Psoas muscle (tissue), 8 donors: ENCODE measurements around the gene HSF2BP. TPM values are rescaled to one million over a fixed set of nuclear protein-coding genes. Genes with fewer than 3 reads are reported as not detected.
A peak's percentile ranks its signal among the peaks of the same experiment; 100 is the strongest.

ENCODE experiments used
- ATAC-seq, 4 donors: fragments of 200-7000 bp; cut with Tn5 transposase; one replicate each; pipeline ENCODE4 v1.9.1; 2020; ENCODE audit warnings: moderate library complexity in 3 of 4, mild to moderate bottlenecking in 2 of 4
- DNase-seq, 2 donors: peaks; one replicate each; pipeline ENCODE4 v3.0.0-alpha.2; 2020
- H3K27ac ChIP-seq: fragments of 200-600 bp; one replicate; pipeline ENCODE4 v1.8.0; 2022
- H3K27me3 ChIP-seq, 3 donors: fragments of 200-600 bp in 1 of 3; one replicate each; pipeline versions ENCODE4 v1.6.1 to v1.8.0; 2013 to 2022; ENCODE audit warnings: low read length in 2 of 3, mild to moderate bottlenecking in 2 of 3, moderate library complexity in 1 of 3; ENCODE audit not compliant: insufficient read depth in 3 of 3
- H3K36me3 ChIP-seq, 2 donors: fragments of 200-600 bp in 1 of 2; one replicate each; pipeline versions ENCODE4 v1.6.1 to v1.8.0; 2013 to 2022; ENCODE audit warnings: low read depth in 1 of 2, mild to moderate bottlenecking in 1 of 2, moderate library complexity in 1 of 2; ENCODE audit not compliant: insufficient read depth in 1 of 2
- H3K4me1 ChIP-seq: fragments of 200-600 bp; one replicate; pipeline ENCODE4 v1.8.0; 2022
- H3K4me3 ChIP-seq: fragments of 200-600 bp; one replicate; pipeline ENCODE4 v1.8.0; 2022; ENCODE audit warnings: mild to moderate bottlenecking
- H3K9me3 ChIP-seq: fragments of 200-600 bp; one replicate; pipeline ENCODE4 v1.8.0; 2022
- CTCF ChIP-seq: fragments of 200-600 bp; IDR thresholded peaks from one replicate; pipeline ENCODE4 v1.8.0; 2022; ENCODE audit warnings: antibody characterized with exemption
- WGBS, 3 donors: extraction: QIAGEN DNeasy Blood & Tissue Kit; methylation state at CpG; one replicate each; pipeline versions ENCODE4 v1.1.6 to v1.1.7; 2013; 5-methylcytosine and 5-hydroxymethylcytosine counted together
- intact Hi-C, 2 donors: fragments of 100-400 bp; cut with DNase I; formaldehyde crosslinking; loops; one replicate each; pipeline versions ENCODE4 v1.11.0 to v1.14.2; 2022
- polyA plus RNA-seq, 3 donors: library from polyadenylated mRNA; stranded (reverse); fragments of 200-250 nt; gene quantifications; one replicate each; pipeline ENCODE4 v1.2.3, GENCODE V29; 2013
- total RNA-seq, 4 donors: library from RNA; stranded (reverse); fragmentation: NEBNext Ultra II Directional in 2 of 4; extraction: Animal tissue kit (Norgen Biotek cat#: 25700) in 2 of 4; gene quantifications; one replicate each; pipeline versions ENCODE4 v1.2.1 to v1.2.4, GENCODE V29; 2021 to 2023
- donor health status: healthy with polysubstance abuse.
- donor health status: DM: no; HTN: no; CAD: no; lungs with moderate emphysema.
- donor health status: Bipolar disorder and iron deficiency.
- donor health status: healthy.
- donor health status: DM: yes; HTN: yes; CAD: no.
- donor health status: DM: no; HTN: no; CAD: no.
- donor health status: DM: no; HTN: no; CAD: no.
- donor health status: DM: yes; HTN: yes; CAD: no.

HSF2BP gene
- total and polyA plus RNA-seq, 7 donors = 0.16 to 1.7 (median 0.28) TPM; not detected in 1

DNA sequence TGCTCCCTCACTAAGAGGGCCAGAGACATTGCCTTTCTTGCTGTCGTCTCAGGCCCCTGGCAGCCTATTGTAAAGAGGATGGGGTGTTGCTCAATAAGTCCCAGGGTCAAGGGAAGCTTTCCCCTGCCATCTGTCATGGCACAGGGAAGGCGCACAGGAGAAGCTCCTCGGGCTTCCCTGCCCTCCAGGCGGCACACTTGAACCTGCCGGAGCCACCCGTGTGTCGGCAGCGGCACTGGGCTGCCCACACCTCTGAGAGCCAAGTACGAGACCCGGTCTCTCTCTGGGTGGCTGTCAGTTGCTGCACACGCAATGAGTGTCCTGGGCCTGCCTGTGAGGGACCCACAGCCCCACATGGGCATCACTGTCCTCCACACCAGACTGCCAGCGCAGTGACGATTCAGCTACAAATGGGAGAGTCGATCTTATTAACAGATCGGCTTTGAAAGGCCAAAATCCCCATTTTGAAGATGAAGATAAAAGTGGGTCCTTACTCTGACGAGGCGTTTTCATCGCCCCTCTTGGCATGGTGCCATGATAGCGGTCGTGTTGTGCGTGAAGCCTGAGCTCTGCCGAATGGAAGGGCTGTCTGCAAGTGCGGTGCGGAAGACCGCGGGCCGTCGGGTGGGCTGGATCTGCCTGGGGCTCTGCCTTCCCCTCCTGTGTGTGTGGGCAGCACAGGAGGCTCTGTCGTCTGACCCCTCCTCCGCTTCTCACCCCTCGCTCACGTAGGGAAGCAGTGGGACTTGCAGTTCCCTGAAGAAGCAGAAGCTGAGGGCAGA is 30.5 kb upstream of the HSF2BP start:
- intact Hi-C loops = no loop called here
- DNase-seq (no peak), ATAC-seq (no peak)
- TF ChIP-seq CTCF = no peak
- no peak overlapping the region for H3K27ac ChIP-seq
- H3K4me3 ChIP-seq = no peak overlapping the region
- H3K27me3 ChIP-seq = no peaks in the 10 kb centered on the region
- no peaks in the 10 kb centered on the region for H3K4me1 ChIP-seq
- 93 to 94% (median 94%) methylated on average over 32 of the region's 32 CpGs for WGBS, 3 donors
- peaks cover 5 to 98% of the 10 kb centered on the region in 2 donors for H3K36me3 ChIP-seq
- H3K9me3 ChIP-seq = no peaks in the 10 kb centered on the region

DNA sequence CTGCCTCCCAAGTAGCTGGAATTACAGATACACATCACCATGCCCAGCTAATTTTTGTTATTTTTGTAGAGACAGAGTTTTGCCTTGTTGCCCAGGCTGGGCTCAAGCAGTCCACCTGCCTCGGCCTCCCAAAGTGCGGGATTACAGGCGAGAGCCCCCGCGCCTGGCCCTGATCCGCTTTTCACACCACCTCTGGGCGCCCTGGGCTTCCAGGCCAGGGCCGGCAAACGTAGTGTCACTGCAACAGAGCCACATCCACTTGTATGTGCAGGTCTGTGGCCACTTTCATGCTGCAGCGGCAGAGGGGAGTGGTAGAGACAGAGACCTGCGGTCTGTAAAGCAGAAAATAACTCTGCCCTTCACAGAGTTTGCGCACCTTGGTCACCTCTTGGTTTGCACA is 29.6 kb upstream of the HSF2BP start:
- Histone ChIP-seq H3K9me3 (no peaks in the 10 kb centered on the region), H3K27me3 (no peaks in the 10 kb centered on the region), H3K36me3 (peaks cover 8 to 98% of the 10 kb centered on the region in 2 donors), H3K27ac (no peak overlapping the region), H3K4me3 (no peak overlapping the region), H3K4me1 (no peaks in the 10 kb centered on the region)
- ATAC-seq (no peak), DNase-seq (no peak)
- WGBS, 3 donors = 93 to 98% (median 96%) methylated on average over 12 of the region's 12 CpGs
- no peak for TF ChIP-seq CTCF
- intact Hi-C loops = no loop called here

DNA sequence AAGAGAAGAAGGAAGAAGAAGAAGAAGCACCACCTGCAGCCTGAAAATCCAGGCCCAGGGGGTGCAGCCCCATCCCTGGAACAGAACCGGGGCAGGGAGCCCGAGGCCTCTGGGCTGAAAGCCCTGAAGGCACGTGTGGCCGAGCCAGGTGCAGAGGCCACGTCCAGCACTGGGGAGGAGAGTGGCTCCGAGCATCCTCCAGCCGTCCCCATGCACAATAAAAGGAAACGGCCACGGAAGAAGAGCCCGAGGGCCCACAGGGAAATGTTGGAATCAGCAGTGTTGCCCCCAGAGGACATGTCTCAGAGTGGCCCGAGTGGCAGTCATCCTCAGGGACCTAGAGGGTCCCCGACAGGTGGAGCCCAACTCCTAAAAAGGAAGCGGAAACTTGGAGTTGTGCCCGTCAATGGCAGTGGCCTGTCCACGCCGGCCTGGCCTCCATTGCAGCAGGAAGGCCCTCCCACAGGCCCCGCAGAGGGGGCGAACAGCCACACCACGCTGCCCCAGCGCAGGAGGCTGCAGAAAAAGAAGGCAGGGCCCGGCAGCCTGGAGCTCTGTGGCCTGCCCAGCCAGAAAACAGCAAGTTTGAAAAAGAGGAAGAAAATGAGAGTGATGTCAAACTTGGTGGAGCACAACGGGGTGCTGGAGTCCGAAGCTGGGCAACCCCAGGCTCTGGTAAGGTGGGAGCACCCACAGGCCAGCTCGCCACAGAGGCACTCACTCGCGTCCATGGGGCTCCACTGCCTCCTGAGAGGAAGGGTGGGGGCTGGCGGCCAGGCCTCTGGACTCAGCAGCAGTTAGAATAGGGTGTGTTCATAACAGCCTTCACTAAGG is 28.5 kb upstream of the HSF2BP start:
- DNase-seq (no peak), ATAC-seq (peak in 3 of 4 donors; percentile 27 to 42 (median 35))
- Histone ChIP-seq H3K36me3 (peaks cover 8 to 98% of the 10 kb centered on the region in 2 donors), H3K4me3 (no peak overlapping the region), H3K9me3 (no peaks in the 10 kb centered on the region), H3K27ac (no peak overlapping the region), H3K27me3 (no peaks in the 10 kb centered on the region), H3K4me1 (no peaks in the 10 kb centered on the region)
- intact Hi-C loops = no loop called here
- WGBS, 3 donors = 61 to 71% (median 65%) methylated on average over 26 to 27 of the region's 27 CpGs
- no peak for TF ChIP-seq CTCF

DNA sequence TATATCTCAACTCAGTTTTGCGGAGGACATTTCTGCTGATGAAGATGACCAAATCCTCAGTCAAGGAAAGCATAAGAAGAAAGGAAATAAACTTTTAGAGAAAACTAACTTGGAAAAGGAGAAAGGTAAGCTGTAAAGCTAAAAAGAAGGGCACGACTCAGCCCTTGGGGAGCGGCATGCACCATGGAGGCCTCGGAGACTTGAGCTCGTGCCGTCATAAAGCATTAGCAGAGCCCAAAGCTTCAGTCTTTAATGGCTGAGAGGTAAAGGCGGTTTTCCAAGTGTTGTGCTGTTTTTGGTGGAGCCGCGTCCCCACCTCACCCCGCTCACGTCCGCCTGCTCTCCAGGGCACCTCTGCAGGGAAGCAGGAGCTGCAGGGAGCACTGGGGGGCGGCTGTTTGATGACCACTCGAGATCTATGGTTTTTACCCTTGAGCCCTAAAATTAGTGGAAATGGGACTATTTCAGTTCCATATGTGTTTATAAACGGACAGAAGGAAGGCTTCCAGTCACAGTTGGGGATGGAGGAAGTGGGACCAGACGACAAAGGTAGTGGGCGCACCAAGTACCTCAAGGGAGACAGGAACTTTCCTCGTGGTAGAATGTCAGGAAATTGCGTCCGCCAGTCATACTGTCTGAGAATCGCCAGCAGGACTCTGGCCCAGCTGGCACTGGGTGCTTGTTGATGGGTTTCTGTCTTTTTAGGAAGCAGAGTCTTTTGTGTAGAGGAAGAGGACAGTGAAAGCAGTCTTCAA is 27.7 kb upstream of the HSF2BP start:
- Histone ChIP-seq H3K27ac (no peak overlapping the region), H3K36me3 (peaks cover 8 to 98% of the 10 kb centered on the region in 2 donors), H3K9me3 (no peaks in the 10 kb centered on the region), H3K4me3 (no peak overlapping the region), H3K27me3 (no peaks in the 10 kb centered on the region), H3K4me1 (no peaks in the 10 kb centered on the region)
- TF ChIP-seq CTCF = no peak
- 88 to 96% (median 90%) methylated on average over 20 to 21 of the region's 21 CpGs for WGBS, 3 donors
- no peak for DNase-seq
- ATAC-seq = no peak
- intact Hi-C loops = no loop called here
